ENCODE results near the gene PTH1R.

DNA sequence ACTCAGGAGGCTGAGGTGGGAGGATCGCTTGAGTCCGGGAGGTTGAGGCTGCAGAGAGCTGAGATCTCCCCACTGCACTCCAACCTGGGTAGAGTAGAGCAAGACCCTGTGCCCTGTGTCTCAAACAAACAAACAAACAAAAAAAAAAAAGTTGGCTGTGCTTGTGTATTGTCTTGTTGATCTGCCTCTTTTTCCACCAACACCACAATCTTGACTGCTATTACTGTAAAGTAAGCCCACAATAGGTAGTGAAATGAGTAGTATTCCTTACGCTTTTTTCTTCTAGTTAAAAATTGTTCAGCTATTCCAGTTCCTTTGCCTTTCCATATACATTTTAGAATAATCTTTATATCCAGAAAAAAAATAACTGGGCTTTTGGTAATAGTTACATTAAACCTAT lies 35.5 kb downstream of the PTH1R start:
- TF ChIP-seq POLR2A (IDR thresholded peaks at IDR 0.05; ENCODE audit: low read depth, low read length) = no peak
- no peak for TF ChIP-seq POLR2AphosphoS5 (IDR thresholded peaks at IDR 0.05; ENCODE audit: low read depth, low read length)
- TF ChIP-seq POU2F2 (IDR thresholded peaks at IDR 0.05; ENCODE audit: low read depth, low read length) = no peak
- TF ChIP-seq TAF1 (IDR thresholded peaks at IDR 0.05; ENCODE audit: low read depth, low read length) = no peak
- TF ChIP-seq PAX5 (IDR thresholded peaks at IDR 0.05; ENCODE audit: insufficient read depth, low read length, severe bottlenecking) = no peak
- no peak for TF ChIP-seq SPI1 (IDR thresholded peaks at IDR 0.05; ENCODE audit: low read depth, low read length)
